GM11168 (cell line): Measurements from ENCODE around the gene RASSF1.
"Not testable (repeated sequence)": the region's sequence is repeated elsewhere in the genome, so short reads cannot be mapped to it uniquely, and the experiment has no call there.

Experiments used
- in situ Hi-C: fragments of 300-500 bp; cut with MboI; formaldehyde crosslinking; loops from one replicate; pipeline ENCODE4 v1.12.0; 2022; ENCODE audit warnings: low sequenced_read_pairs; ENCODE audit not compliant: unreplicated experiment

The RASSF1 gene

GRCh38 chr3:50325497-50326181, 15.0 kb downstream of the RASSF1 start:
- in situ Hi-C loops: no loop called here

DNA sequence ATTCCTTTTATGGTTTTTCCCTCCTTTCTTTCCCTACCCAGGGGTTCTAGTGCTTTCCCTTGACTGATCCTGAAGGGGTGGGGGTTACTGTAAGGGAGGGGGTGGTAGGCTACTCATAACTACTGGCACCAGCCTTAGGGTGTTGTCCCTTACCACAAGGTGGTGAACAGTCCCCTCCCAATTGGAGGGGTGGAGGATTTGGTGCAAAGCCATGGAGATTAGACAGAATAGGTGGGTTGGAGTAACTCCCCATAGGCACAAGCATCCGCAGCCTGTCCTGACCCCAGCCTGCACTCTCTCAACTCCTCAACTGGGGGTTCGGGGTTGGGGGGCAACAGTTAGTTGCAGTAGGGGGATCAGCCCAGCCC, 15.5 kb downstream of the RASSF1 start:
- in situ Hi-C loops: no loop called here

DNA sequence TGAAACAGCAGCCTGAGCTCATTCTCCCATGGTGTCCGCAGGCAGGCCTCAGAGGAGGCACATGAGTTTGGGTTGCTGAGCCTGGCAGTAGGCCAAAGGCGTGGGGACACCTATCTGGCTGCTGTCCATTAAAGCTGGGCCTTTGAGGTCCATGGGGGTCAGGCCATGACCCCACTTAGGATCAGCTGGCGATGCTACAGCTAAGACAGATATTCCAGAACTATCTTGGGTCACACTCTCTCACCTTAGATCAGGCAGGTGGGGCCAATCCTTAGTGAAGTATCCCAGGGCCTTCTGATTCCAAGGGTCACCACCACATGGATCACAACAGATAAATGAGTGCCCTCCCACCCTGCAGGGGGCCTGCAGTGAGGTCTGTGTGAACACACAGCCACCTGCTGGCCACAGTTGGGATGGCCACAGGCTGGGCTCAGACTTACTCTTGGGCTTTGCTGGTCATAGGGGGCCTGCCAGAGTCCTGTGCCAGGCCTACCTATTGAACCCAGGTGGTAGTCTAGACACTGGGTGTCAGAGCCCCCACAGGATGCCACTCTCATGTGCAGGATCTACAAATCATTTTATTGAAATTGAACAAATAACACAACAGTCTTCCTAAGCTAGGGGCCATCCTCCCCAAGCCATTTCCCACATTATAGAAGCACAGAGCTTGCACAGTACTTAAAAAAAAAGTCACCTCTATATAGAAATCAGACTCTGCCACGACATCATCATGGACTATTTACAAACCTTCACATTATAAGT, 16.1 kb downstream of the RASSF1 start:
- in situ Hi-C loops: no loop called here

DNA sequence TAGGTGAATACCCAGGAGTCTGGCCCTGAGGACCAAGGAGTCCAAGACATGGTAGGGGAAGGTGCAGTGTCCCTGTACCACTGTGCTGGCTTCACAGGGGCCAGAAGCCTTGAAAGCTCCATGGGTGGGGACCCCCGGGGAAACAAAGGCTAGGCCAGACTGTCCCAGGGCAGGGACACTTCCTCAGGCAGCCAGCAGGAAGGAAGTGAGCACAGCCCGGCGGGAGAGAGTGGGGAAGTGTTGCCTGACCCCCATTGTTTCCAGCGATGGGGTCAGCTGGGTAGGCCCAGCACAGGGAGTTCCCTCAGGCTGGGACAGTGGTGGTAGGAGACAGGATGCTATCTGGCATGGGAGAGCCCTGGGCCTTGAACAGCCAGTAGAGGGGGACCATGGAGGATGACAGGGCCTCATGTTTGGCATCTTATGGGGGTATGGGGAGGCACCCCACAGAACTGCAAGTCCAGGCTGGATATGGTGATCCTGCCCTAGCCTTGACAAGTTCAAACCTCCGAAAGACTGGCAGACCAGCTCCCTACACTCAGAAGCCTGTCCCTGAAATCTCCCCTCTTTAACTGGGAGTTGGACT, 16.9 kb downstream of the RASSF1 start:
- in situ Hi-C loops: no loop called here

- in situ Hi-C loops: no loop called here
Measured at GRCh38 chr3:50323092-50323600, 17.5 kb downstream of the RASSF1 start.

DNA sequence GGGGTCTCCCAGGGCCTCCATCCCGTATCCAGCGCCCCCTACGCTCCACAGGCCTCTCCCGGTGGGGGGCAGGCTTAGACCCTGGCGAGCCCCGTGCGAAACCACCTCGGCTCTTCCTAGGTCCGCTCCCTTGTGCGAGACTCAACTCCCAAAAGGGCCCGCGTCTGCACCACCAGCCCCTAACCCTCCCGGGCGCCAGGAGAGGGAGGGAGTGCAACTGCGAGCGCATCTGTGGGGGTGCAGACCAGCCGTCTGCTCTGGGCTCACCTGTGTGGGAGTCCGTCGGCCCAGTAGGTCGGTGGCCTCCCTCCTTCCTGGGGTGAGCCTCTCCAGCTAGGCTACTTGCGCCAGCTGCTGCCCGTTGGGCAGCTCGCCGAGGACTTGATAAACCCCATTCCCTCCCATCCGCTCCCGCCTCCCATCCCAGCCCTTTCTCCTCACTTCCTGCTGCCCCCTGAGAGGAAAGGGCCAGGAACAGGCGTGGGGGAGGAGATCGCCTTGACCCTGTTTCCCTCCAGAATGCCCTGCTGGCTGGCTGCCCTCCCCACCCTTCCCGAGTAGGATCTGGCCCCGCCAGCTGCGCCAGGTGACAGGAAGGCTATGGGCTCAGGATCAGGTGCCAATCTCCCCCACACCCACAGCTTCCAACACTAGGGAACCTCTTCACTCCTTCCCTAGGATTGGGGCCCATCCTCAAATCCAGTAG, 18.1 kb downstream of the RASSF1 start, which contains the start of gene HYAL2:
Gene HYAL2, minus strand, starts transcription at position 360 of the 706 bp plus-strand sequence. CDS start 2,256 bp downstream, outside the sequence.
- in situ Hi-C loops: no loop called here

- in situ Hi-C loops: no loop called here
Measured at GRCh38 chr3:50322115-50322385, 18.6 kb downstream of the RASSF1 start.

DNA sequence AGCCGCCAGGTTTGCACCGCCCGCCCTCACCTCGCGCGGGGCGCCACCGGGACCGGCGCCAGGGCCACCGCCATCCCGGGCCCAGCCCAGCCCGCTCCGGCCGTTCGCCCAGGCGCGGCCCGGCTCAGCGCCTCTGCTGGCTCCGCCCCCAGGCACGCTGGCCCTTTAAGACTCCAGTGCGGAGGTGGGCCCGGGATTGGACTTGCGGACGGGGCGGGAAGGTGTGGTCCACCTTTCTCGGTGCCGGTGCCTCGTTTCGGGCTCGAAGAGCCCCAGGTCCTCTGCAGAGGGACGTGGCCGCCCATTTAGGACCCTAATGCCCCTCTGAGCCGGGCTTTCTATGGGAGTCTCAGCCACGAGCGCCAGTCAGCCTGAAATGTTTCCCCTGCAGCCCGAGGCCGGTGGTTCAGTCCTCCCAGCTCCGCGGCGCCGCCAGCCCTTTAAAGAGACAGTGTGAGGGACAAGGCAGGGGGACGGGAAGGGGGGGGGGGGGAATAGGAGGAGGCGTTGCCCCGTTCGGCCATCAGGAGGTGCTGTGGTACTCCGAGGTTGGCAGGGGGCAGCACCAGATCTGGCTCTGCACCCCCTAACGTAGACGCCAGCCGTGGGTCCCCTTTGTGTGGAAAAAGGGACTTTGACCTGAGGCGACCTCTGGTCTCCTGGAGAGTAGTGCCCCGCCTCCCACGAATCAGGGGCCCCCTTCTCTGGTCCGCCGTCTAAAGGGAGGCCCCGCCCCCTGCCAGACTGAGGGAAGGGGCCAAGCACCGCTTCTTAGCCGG, 19.1 kb downstream of the RASSF1 start:
- in situ Hi-C loops: no loop called here

DNA sequence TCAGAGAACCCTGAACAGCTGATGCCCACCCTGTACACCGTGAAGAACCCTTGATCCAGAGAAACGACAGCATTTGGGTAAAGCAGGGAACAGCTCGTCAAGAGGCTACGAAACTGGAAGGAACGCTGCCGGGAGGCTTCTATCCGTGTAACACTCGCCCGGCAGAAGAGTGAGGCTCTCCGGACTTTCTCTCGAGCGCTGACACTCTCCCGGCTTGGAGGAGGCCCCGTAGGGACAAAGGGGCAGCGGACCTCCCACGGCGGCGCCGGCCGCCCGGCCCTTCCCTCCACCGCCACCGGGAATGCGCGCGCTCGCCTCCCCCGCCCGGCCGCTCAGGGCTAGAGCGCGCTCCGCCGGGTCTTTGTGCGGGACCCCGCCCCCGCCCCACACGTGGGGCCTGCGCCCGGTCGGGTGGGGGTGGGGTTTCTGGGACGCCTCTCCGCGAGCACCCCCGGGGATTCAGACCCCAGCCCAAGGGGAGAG, 19.7 kb downstream of the RASSF1 start:
- in situ Hi-C loops: no loop called here

- in situ Hi-C loops: no loop called here
Measured at GRCh38 chr3:50319894-50320625, 20.6 kb downstream of the RASSF1 start.

DNA sequence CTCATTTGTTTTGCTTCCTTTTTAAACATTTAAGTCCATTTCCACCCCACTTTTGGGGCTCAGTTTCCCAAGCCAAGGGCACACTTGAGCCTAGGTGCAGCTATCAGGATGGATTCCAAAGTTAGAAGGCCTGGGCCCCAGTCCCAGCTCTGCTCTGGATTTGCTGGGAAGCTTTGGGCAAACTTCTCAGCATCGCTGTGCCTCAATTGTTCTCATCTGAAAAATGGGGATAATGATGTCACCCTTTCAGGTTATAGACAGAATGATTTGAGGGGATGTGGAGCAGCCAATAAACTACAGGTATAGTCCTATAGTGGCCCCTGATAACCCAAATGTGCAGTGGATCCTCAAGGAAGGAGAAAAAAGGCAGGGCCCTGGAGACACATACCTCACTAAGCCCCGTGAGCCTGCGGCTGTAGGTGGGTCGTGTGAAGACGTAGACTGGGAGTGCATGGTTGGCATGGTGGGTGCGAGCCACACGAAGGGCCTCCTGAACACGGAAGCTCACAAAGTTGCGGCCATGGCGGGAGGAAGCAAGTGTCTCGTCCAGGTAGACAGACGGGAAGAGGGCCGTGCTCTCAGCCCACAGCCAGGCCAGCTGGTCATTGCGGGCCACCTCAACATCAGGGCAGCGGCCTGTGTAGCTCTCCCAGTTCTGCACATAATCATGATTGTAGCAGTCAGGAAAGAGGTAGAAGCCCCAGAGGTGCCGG, 21.3 kb downstream of the RASSF1 start:
- in situ Hi-C loops: no loop called here

DNA sequence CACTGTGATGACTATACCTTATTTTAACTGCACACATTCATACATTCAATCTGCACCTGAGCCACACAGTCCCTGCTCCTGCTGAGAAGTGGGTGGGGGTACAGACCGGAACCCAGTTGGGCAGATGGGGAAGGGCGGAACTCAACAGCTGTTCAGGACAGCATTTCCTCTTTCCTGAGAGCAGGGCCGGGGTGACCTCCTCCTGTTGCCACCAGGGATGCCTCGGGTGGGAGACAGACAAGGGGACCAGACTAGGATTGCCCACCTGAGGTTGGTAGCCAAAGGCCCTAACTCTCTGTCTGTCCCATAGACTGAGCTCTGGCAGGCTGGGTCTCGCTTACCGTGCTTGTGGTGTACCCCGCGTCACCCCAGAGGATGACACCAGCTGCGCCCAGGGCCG, 22.0 kb downstream of the RASSF1 start:
- in situ Hi-C loops: no loop called here

DNA sequence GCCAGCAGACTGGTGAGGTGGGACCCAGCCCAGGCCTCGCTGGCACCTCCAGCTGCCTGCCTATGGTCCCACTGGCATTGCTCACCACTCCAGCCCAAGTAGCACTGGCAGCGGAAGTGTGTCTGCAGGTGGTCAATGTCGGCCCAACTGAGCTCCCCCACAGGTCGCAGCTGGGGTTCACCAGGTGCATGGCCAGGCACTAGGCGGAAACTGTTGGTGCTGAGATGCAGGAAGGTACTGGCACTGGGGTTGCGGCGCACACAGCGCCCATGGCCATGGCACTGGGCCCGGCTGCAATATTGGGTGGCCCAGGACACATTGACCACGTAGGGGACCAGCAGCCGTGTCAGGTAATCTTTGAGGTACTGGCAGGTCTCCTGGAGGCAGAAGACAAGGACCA, 22.5 kb downstream of the RASSF1 start:
- in situ Hi-C loops: no loop called here

DNA sequence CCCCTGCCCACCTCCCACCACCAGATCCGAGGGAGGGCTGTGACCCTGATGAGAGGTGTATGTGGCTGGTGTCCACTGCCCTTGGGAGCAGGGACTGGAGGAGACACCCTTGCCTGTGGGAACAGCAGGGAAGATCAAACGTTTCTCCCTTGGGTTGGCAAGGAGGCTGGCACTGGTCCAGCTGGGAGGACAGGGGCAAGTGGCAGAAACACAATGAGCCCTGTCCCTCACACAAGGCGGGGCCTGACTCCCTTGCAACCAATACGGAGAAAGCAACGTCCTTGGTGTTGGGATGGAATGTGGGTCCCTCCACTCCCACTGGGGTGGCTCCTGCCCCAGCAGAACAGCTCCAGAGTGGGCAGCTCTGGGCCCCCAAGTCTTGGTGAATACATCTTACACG, 23.3 kb downstream of the RASSF1 start:
- in situ Hi-C loops: no loop called here

GRCh38 chr3:50316657-50317242, 23.9 kb downstream of the RASSF1 start:
- in situ Hi-C loops: no loop called here

DNA sequence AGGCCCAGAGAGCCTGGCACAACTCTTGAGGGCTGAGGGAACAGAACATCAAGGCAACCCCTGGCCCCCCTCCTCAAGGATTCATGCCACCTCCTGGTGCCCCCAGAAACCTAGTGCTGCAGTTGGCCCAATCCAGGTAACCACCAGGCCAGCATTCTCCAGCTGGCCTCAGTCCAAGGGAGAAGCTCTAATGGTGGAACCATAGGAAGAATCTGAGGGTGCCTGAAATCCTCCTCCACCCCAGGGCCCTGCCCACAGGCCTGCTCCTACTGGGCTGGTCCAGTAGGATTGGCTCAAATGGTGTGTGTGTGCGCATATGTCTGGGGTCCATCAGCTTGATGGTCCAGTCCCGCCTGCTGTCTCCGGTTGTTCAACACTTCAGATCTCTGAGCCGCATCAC, 25.8 kb downstream of the RASSF1 start:
- in situ Hi-C loops: no loop called here

- in situ Hi-C loops: no loop called here
Measured at GRCh38 chr3:50314342-50314741, 26.3 kb downstream of the RASSF1 start.

GRCh38 chr3:50312041-50312440, 28.6 kb downstream of the RASSF1 start:
- in situ Hi-C loops: not testable (repeated sequence)
